Stimulated activated CD4-positive, alpha-beta T cell treated with anti-CD3 and anti-CD28 coated beads, Interleukin-12 subunit alpha, Interleukin-12 subunit beta, amount 100 ng/mL, for 4 hours (primary cell): Measurements from ENCODE around the gene CHMP6.

ENCODE experiments used
- DNase-seq: peaks from one replicate; pipeline ENCODE4 v3.0.0-alpha.2; 2020

CHMP6 gene

DNA sequence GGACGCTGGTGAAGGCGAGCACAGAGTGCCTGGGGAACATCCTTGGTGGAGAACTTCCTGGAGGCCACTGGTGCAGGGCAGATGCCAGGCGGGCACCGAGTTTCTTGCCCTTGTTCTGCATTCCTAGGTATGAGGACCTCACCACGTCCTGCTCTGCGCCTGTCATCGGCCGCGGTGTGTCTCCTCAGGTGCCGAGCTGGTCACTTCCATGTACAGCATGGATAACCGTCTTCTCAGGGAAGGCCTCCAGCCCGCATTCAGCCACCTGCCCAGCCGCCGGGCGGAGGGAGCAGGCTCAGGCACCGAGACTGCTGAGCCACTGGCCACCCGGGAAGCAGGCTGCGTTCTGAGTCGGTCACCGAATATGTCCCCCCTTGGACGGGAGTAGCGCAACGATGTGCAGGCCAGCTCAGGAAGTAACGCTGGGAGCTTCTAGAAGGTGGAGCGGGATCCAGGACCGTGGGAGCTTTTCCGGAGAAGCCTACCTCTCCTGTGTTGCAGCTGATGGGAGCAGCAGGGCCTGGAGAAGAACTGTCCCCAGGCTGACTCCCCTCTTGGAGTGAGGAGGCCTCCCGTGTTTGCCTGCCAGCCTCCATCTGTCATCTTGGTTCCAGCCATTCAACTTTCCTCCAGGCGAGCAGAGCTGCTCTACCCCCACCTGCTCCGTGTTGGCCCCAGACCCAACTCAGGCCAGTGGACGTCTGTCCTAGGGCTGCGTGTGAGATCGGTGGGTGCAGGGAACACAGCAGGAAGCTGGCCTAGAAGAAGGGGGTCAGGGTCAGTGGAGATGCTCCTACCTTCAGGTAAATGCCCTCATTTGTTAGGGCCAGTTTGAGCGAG lies 41.2 kb downstream of the CHMP6 start:
- no peak for DNase-seq

GRCh38 chr17:81033535-81034167 lies 42.0 kb downstream of the CHMP6 start:
- DNase-seq, result no peak

GRCh38 chr17:81034168-81034777 lies 42.6 kb downstream of the CHMP6 start:
- DNase-seq, result no peak

DNA sequence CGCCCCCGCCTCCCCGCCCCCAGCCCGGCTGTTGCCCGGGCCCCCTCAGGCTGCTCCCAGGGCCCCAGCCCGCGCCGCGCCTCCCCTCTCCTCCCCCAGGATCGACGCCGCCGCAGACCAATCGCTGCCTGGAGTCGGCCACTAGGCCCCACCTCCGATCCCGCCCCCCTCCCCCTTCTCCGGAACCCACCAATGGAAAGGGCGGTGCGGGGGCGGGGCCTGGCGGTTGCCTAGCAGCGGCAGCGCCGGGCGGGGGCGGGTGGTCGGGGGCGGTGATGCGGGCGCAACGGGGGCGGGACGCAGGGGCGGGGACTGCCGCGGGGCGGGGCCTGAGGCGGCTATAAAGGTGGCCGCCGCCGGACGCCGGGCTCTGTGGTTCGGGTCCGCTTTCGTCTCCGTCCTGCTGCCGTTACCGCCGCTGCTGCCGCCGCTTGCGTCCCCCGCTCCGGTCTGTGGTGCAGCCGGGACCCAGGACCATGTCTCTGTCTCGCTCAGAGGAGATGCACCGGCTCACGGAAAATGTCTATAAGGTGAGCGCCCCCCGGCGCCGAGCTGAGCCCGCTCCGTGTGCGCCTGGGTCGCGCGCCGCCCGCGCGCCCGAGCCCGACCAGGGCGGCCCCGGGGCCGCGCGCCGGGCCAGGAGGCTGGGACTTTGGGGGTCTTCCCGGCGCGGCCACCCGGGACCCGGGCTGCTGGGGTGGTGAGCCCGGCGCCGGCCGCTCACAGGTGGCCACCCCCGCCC lies 43.3 kb downstream of the CHMP6 start, which contains the start of gene BAIAP2:
Gene BAIAP2, plus strand, starts transcription at position 373 of the 742 bp plus-strand sequence. Its CDS starts 104 bp downstream, at position 477.
- DNase-seq, result peak; percentile 100

GRCh38 chr17:81035521-81036196 lies 44.0 kb downstream of the CHMP6 start:
- peak; percentile 12 for DNase-seq

GRCh38 chr17:81036197-81036941 lies 44.7 kb downstream of the CHMP6 start:
- no peak for DNase-seq

DNA sequence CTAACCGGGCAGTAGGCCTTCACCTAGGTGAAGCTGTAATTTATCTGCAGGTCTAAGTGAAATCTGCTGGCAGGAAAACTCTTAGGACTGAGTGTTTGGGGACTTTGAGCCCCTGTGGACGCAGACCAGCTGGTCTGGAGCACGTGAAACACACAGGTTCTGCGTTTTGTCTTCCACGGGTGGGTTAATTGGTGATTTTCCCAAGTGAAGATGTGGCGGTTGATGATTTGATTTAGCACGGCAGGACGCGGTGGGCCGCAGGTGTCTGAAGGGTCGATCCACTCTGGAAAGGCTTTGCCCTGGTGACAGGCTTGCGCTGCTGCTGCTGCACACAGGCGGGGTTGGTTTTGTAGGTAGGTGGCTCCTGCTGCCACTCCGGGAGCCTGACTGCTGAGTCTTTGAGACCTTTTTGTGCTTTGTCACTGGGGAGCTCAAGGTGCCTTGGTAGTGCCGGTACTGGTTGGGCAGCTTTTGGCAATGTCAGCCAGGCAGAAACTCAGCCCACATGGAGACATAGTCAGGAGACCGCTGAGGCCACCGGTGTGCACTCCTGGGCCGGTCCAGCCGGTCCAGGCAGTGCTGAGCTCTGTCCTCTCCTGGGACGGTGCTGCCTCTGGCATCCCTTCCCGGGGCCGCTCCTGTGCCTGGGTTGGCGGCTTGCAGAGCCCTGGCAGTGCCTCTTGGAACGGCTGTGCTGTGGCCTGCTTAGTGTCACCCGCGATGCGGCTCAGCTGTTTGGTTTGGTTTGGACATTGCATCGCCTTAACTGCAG lies 45.6 kb downstream of the CHMP6 start:
- DNase-seq, result no peak

GRCh38 chr17:81037798-81038733 lies 46.4 kb downstream of the CHMP6 start:
- no peak for DNase-seq

DNA sequence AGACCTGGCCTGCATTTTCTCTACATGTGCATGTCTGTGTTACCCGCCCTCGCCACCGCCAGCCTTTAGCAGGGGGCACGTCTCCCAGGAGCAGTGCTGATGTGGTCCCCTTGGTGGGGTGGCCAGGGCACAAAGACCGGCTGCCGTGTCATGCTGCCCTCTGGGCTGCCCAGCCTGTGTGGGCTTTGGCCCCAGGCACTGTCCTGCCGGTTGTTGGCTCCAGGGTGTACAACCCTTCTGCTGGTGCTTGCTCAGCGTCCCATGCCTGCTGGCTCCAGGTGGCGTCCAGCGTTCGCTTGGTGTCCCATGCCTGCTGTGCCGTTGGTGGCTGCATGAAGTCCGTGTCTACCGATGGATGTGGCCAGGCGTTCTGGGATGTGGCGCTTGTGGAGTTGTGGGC lies 47.5 kb downstream of the CHMP6 start:
- DNase-seq, result no peak

- DNase-seq, result no peak
Observed at GRCh38 chr17:81039854-81040758, 48.5 kb downstream of the CHMP6 start.

DNA sequence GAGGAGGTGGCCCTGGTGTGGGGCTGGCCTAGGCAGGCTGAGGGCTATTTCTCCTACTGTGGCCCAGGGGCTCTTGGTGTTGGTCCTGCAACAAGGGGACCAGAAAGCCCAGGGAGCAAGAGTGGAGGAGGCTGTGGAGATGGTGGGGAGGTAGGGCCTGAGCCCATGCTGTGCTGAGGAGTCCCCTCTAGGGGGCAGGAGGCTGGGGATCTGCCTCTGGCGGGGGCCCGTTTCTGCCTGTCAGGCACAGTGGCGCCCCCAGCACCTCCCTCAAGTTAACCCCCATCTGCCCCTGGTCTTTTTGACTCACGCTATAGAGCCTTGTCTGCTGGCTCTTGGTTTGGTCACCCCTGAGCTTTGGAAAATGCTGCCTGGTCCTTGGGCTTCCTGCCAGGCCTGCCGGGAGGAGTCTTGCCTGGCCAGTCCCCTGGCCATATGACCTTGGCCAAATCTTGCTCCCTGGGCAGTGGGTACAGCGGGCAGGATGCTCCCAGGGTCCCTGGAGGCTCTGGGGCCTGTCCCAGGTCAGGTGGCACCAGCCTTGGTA lies 49.2 kb downstream of the CHMP6 start:
- DNase-seq, result no peak

DNA sequence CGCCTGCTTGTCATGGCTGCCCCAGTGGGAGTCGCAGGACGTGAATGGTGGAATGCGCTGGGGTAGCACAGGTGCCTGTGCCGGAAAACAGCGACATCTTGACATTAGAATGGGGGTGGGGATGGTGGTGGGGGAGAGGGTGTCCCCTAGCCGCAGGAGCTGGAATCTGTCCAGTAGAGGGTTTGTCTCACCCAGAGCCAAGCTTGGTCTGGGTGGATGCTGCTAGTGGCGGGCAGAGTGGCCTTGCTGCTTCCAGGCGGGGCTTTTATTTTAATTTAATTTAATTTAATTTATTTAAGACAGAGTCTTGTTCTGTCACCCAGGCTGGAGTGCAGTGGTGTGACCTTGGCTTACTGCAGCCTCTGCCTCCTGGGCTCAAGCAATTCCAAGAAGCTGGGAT lies 51.0 kb downstream of the CHMP6 start:
- no peak for DNase-seq

- no peak for DNase-seq
Observed at GRCh38 chr17:81043319-81043724, 51.7 kb downstream of the CHMP6 start.

GRCh38 chr17:81043725-81044427 lies 52.2 kb downstream of the CHMP6 start:
- no peak for DNase-seq

DNA sequence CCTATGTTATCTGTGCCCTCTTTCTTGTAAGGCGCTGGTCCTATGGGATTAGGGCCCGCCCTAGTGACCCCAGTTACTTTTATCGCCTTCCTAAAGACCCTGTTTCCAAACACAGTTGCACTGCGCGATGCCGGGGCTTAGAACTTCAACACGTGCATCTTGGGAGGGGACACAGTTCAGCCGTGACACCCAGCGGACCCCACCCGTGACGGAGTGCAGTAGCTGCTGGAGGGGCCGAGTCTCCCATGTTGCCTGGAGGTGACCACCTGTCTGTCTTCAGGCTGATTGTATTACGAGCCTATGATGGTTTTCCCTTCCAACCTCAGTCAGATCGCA lies 52.8 kb downstream of the CHMP6 start:
- no peak for DNase-seq

DNA sequence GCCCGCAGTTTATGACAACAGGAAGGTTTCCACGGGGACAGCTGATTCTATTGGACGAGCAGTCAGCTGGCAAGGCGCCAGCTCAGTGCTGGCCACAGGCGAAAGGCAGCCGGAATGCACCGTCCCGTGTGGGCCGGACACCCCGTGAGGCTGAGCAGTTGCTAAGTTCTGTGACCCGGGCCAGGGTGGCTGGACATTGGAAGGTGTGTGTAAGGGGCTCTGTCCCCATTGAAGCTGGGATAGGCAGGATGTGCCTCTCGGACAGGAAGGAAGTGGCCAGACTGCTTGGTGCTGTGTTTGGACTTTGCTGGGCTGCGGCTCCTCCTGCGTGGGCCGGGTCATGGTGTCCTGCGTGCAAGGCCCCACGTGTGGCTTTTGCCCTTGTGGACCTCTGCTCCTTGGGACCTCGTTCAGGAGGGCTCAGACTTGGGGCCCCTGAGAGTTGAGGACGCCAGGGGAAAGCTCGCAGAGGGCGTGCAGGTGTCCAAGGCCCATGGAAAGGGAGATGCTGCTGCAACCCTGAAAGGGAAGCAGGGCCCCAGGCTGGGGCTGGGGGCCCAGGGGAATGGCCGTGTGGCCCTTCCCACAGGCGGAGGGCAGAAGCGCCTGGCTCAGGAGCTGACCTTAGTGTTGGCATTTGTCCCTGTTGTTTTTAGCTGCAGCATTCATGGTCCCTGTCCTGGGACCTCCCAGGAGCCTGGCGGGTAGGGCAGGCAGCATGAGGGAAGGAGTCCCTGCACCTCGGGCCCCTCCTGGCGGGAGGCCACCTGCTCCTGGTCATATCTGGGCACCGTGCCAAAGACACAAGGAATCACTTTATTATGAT lies 53.3 kb downstream of the CHMP6 start:
- no peak for DNase-seq

DNA sequence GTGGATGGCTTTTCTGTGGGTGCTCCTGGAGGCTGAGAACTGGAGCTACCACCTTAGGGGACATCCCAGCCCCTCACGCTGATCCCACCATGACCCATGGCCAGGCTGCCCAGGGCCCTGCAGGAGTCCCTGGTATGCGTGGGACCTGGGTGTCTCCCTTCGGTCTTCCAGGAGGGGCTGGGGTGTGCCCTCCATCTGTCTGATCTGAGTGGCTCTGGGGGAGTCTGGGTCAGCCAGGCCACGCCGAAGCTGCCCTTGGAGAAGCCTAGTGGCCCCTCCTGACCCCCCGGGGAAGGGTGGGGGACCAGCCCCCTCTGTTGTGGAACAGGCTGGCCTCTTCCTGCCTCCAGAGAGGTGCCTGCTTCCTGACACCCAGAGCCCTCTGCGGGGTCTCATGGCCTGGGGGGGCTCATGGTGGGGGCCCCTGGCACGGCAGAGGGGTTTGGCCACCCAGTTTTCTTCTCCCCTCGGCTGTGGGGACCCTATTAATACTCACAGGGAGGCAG lies 54.0 kb downstream of the CHMP6 start:
- DNase-seq, result no peak
